ENCODE data around the gene MSRB1. TPM values are rescaled to one million over a fixed set of nuclear protein-coding genes. Genes with fewer than 3 reads are reported as not detected.

The MSRB1 gene
- total and polyA plus RNA-seq, 2 of the 13 experiments (the other 11 are each of a cell fraction or from before 2014, with no cell fraction given): 32.1 to 75.4 TPM

DNA sequence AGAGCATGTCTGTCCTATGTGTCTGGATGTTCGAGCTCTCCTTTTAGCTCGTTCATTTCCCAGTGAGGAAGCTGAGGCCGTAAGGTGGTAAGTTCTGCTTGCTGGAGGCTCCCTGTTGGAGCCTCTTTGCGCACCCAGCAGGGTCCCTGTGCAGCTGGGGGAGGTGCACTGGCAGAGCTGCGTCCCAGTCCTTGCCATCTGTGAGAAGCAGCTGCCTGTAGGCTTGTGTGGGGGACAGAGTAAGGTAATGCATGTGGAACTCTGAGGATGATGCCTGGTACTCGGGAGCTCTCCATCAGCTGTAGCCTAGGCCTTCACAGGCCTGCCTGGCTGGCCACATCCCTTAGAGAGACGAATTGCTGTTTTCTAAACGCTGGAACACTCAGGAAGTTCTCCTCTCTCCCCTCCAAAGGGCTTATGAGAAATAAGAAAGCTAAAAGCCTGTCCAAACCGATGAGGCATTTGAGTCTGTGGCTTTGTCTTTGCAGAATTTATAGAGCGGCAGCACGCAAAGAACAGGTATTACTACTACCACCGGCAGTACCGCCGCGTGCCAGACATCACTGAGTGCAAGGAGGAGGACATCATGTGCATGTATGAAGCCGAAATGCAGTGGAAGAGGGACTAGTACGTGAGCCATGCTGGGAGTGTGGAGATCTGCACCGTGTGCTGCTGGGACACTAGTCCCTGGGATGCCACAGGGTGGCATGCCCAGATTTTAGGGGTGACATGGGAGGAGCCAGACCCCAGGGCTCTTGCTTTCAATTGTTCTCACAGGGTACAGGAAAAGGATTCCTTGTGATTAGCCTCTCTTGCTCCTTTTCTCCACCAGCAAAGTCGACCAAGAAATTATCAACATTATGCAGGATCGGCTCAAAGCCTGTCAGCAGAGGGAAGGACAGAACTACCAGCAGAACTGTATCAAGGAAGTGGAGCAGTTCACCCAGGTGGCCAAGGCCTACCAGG is 17.9 kb upstream of the MSRB1 start (continued):
- TF ChIP-seq, protein P1, sequence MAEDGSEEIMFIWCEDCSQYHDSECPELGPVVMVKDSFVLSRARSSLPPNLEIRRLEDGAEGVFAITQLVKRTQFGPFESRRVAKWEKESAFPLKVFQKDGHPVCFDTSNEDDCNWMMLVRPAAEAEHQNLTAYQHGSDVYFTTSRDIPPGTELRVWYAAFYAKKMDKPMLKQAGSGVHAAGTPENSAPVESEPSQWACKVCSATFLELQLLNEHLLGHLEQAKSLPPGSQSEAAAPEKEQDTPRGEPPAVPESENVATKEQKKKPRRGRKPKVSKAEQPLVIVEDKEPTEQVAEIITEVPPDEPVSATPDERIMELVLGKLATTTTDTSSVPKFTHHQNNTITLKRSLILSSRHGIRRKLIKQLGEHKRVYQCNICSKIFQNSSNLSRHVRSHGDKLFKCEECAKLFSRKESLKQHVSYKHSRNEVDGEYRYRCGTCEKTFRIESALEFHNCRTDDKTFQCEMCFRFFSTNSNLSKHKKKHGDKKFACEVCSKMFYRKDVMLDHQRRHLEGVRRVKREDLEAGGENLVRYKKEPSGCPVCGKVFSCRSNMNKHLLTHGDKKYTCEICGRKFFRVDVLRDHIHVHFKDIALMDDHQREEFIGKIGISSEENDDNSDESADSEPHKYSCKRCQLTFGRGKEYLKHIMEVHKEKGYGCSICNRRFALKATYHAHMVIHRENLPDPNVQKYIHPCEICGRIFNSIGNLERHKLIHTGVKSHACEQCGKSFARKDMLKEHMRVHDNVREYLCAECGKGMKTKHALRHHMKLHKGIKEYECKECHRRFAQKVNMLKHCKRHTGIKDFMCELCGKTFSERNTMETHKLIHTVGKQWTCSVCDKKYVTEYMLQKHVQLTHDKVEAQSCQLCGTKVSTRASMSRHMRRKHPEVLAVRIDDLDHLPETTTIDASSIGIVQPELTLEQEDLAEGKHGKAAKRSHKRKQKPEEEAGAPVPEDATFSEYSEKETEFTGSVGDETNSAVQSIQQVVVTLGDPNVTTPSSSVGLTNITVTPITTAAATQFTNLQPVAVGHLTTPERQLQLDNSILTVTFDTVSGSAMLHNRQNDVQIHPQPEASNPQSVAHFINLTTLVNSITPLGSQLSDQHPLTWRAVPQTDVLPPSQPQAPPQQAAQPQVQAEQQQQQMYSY (CRISPR knock-in tag; IDR thresholded peaks at IDR 0.05): no peak
- TF ChIP-seq MYC (CRISPR knock-in tag; IDR thresholded peaks at IDR 0.05; ENCODE audit: borderline replicate concordance): peak; percentile 34; the same call in 1 of the 2 replicates
- no peak for TF ChIP-seq ZFP1 (CRISPR knock-in tag; IDR thresholded peaks at IDR 0.05)
- TF ChIP-seq ZC3H4 (CRISPR knock-in tag; IDR thresholded peaks at IDR 0.05; ENCODE audit: borderline replicate concordance): peak; percentile 94; the same call in 1 of the 2 replicates
- no peak for TF ChIP-seq ZFP82 (CRISPR knock-in tag; IDR thresholded peaks at IDR 0.05; ENCODE audit: borderline replicate concordance)
- peak; percentile 79 for TF ChIP-seq ZNF781 (CRISPR knock-in tag; IDR thresholded peaks at IDR 0.05; ENCODE audit: borderline replicate concordance, not compliant biosample characterization)
- no peak for TF ChIP-seq RELA (CRISPR knock-in tag; IDR thresholded peaks at IDR 0.05)
- TF ChIP-seq KAT7 (CRISPR knock-in tag; IDR thresholded peaks at IDR 0.05; ENCODE audit: borderline replicate concordance): no peak
- TF ChIP-seq YEATS2 (CRISPR knock-in tag; IDR thresholded peaks at IDR 0.05; ENCODE audit: borderline replicate concordance): 0 out of 2 replicates have a peak, but pooled peaks have one; percentile 6
- TF ChIP-seq, protein P2, sequence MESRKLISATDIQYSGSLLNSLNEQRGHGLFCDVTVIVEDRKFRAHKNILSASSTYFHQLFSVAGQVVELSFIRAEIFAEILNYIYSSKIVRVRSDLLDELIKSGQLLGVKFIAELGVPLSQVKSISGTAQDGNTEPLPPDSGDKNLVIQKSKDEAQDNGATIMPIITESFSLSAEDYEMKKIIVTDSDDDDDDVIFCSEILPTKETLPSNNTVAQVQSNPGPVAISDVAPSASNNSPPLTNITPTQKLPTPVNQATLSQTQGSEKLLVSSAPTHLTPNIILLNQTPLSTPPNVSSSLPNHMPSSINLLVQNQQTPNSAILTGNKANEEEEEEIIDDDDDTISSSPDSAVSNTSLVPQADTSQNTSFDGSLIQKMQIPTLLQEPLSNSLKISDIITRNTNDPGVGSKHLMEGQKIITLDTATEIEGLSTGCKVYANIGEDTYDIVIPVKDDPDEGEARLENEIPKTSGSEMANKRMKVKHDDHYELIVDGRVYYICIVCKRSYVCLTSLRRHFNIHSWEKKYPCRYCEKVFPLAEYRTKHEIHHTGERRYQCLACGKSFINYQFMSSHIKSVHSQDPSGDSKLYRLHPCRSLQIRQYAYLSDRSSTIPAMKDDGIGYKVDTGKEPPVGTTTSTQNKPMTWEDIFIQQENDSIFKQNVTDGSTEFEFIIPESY (CRISPR knock-in tag; IDR thresholded peaks at IDR 0.05): peak; percentile 15; the same call in 1 of the 2 replicates
- no peak for TF ChIP-seq ZNF256 (CRISPR knock-in tag; conservative IDR thresholded peaks at IDR 0.05)
- no peak for TF ChIP-seq ZNF619 (CRISPR knock-in tag; IDR thresholded peaks at IDR 0.05)
- no peak; the same call in 1 of the 2 replicates for TF ChIP-seq KDM4B (CRISPR knock-in tag; IDR thresholded peaks at IDR 0.05)
- TF ChIP-seq NKX3-1 (CRISPR knock-in tag; IDR thresholded peaks at IDR 0.05): no peak
- TF ChIP-seq, protein P3, sequence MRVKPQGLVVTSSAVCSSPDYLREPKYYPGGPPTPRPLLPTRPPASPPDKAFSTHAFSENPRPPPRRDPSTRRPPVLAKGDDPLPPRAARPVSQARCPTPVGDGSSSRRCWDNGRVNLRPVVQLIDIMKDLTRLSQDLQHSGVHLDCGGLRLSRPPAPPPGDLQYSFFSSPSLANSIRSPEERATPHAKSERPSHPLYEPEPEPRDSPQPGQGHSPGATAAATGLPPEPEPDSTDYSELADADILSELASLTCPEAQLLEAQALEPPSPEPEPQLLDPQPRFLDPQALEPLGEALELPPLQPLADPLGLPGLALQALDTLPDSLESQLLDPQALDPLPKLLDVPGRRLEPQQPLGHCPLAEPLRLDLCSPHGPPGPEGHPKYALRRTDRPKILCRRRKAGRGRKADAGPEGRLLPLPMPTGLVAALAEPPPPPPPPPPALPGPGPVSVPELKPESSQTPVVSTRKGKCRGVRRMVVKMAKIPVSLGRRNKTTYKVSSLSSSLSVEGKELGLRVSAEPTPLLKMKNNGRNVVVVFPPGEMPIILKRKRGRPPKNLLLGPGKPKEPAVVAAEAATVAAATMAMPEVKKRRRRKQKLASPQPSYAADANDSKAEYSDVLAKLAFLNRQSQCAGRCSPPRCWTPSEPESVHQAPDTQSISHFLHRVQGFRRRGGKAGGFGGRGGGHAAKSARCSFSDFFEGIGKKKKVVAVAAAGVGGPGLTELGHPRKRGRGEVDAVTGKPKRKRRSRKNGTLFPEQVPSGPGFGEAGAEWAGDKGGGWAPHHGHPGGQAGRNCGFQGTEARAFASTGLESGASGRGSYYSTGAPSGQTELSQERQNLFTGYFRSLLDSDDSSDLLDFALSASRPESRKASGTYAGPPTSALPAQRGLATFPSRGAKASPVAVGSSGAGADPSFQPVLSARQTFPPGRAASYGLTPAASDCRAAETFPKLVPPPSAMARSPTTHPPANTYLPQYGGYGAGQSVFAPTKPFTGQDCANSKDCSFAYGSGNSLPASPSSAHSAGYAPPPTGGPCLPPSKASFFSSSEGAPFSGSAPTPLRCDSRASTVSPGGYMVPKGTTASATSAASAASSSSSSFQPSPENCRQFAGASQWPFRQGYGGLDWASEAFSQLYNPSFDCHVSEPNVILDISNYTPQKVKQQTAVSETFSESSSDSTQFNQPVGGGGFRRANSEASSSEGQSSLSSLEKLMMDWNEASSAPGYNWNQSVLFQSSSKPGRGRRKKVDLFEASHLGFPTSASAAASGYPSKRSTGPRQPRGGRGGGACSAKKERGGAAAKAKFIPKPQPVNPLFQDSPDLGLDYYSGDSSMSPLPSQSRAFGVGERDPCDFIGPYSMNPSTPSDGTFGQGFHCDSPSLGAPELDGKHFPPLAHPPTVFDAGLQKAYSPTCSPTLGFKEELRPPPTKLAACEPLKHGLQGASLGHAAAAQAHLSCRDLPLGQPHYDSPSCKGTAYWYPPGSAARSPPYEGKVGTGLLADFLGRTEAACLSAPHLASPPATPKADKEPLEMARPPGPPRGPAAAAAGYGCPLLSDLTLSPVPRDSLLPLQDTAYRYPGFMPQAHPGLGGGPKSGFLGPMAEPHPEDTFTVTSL (CRISPR knock-in tag; IDR thresholded peaks at IDR 0.05; ENCODE audit: borderline replicate concordance): no peak
- TF ChIP-seq SALL1 (CRISPR knock-in tag; IDR thresholded peaks at IDR 0.05): peak; percentile 39; the same call in 1 of the 2 replicates
- no peak for TF ChIP-seq RFX3 (CRISPR knock-in tag; IDR thresholded peaks at IDR 0.05)
- TF ChIP-seq ZNF607 (CRISPR knock-in tag; IDR thresholded peaks at IDR 0.05; ENCODE audit: borderline replicate concordance): no peak

All from HepG2 (cell line).